H1 (cell line): ENCODE measurements around the gene DNAJC28. TPM values are rescaled to one million over a fixed set of nuclear protein-coding genes. Genes with fewer than 3 reads are reported as not detected.
"Not testable (repeated sequence)": the region's sequence is repeated elsewhere in the genome, so short reads cannot be mapped to it uniquely, and the experiment has no call there.

Source experiments
- CTCF ChIA-PET: fragments of 300-600 bp; sonication (Branson Sonifier 250); formaldehyde crosslinking; loops from one replicate; lab custom pipeline; 2021; ENCODE audit not compliant: partially characterized antibody; lab: Charles Lee
- POLR2A ChIA-PET: fragments of 300-600 bp; sonication (Branson Sonifier 250); formaldehyde crosslinking; loops from one replicate; lab custom pipeline; 2021; ENCODE audit warnings: inconsistent platforms; ENCODE audit not compliant: partially characterized antibody; lab: Charles Lee
- DNase-seq, 2 experiments: peaks; one replicate each; pipeline versions ENCODE4 v3.0.0 to v3.0.0-alpha.2; 2010 to 2022; ENCODE audit warnings: low spot score in 2 of 2, low read depth in 1 of 2, mixed read lengths in 1 of 2
- FAIRE-seq: peaks from 2 replicates; lab custom pipeline; 2011; peaks lifted over from hg19 to GRCh38; lab: Jason Lieb, UNC
- H2AFZ ChIP-seq: 2 replicates; pipeline ENCODE4 v1.8.1; 2012; ENCODE audit warnings: low read length, inconsistent platforms
- H2AK5ac ChIP-seq: 2 replicates; pipeline ENCODE4 v1.6.1; 2013; ENCODE audit warnings: low read depth, low read length
- H2BK120ac ChIP-seq: replicated peaks from 2 replicates; pipeline ENCODE3; 2013; ENCODE audit warnings: low read depth, low read length, inconsistent platforms
- H2BK12ac ChIP-seq: 2 replicates; pipeline ENCODE4 v1.6.1; 2013; ENCODE audit warnings: low read depth, low read length
- H2BK15ac ChIP-seq: 2 replicates; pipeline ENCODE4 v1.6.1; 2013; ENCODE audit warnings: low read length
- H2BK20ac ChIP-seq: 2 replicates; pipeline ENCODE4 v1.6.1; 2013; ENCODE audit warnings: low read length
- H2BK5ac ChIP-seq: 2 replicates; pipeline ENCODE4 v1.6.1; 2013; ENCODE audit warnings: low read depth, low read length
- H3K14ac ChIP-seq: 2 replicates; pipeline ENCODE4 v1.6.1; 2013; ENCODE audit warnings: inconsistent platforms; ENCODE audit not compliant: insufficient read length
- H3K18ac ChIP-seq: 2 replicates; pipeline ENCODE4 v1.6.1; 2013; ENCODE audit warnings: low read length; ENCODE audit errors: extremely low read depth
- H3K23ac ChIP-seq: 2 replicates; pipeline ENCODE4 v1.6.1; 2013; ENCODE audit warnings: inconsistent platforms; ENCODE audit not compliant: insufficient read length
- H3K23me2 ChIP-seq: 2 replicates; pipeline ENCODE4 v1.6.1; 2013; ENCODE audit warnings: low read depth, low read length
- H3K27ac ChIP-seq: 2 replicates; pipeline ENCODE4 v1.6.1; 2011; ENCODE audit warnings: low read depth, low read length, inconsistent platforms
- H3K27me3 ChIP-seq, 4 experiments: replicated peaks in 1 of 4; 1 replicate in 1 of 4; 2 replicates in 3 of 4; pipeline versions ENCODE4 v1.6.1 to v1.8.1; 2011 to 2013; ENCODE audit warnings: low read length in 3 of 4, mild to moderate bottlenecking in 3 of 4, inconsistent platforms in 2 of 4, mixed read lengths in 2 of 4, moderate library complexity in 1 of 4; ENCODE audit not compliant: control insufficient read depth in 3 of 4, insufficient read depth in 3 of 4; ENCODE audit errors: extremely low read depth in 1 of 4
- H3K36me3 ChIP-seq, 4 experiments: 2 replicates each; pipeline versions ENCODE4 v1.6.1 to v1.8.1; 2011 to 2013; ENCODE audit warnings: mild to moderate bottlenecking in 4 of 4, low read length in 3 of 4, moderate library complexity in 2 of 4, control low read depth in 1 of 4, inconsistent platforms in 1 of 4; ENCODE audit not compliant: insufficient read depth in 4 of 4, control insufficient read depth in 2 of 4
- H3K4ac ChIP-seq: replicated peaks from 2 replicates; pipeline ENCODE3; 2013; ENCODE audit warnings: low read length, low read depth, mixed read lengths, inconsistent platforms; ENCODE audit not compliant: insufficient read length
- H3K4me1 ChIP-seq, 4 experiments: replicated peaks in 1 of 4; 1 replicate in 1 of 4; 2 replicates in 3 of 4; pipeline versions ENCODE4 v1.6.1 to v1.8.1; 2011 to 2013; ENCODE audit warnings: low read length in 3 of 4, inconsistent platforms in 2 of 4, mixed read lengths in 1 of 4; ENCODE audit not compliant: insufficient read depth in 4 of 4, control insufficient read depth in 3 of 4
- H3K4me2 ChIP-seq, 2 experiments: 2 replicates each; pipeline versions ENCODE4 v1.6.1 to v1.8.1; 2011 to 2013; ENCODE audit warnings: low read depth in 2 of 2, low read length in 2 of 2, control low read depth in 1 of 2, inconsistent platforms in 1 of 2, mild to moderate bottlenecking in 1 of 2; ENCODE audit not compliant: insufficient read depth in 1 of 2
- H3K4me3 ChIP-seq, 4 experiments: fragments of 200-600, 300-600 bp in 1 of 4; sonication (generic), shearing (Covaris generic), sonication (Bioruptor Twin) in 1 of 4; 2 replicates each; pipeline versions ENCODE4 v1.5.1 to v1.8.1; 2011 to 2016; ENCODE audit warnings: low read length in 4 of 4, low read depth in 3 of 4, control low read depth in 2 of 4, inconsistent platforms in 2 of 4, mild to moderate bottlenecking in 2 of 4, mixed read lengths in 1 of 4, moderate library complexity in 1 of 4; ENCODE audit not compliant: insufficient read depth in 2 of 4; ENCODE audit errors: extremely low read depth in 1 of 4
- H3K56ac ChIP-seq: replicated peaks from 2 replicates; pipeline ENCODE3; 2013; ENCODE audit warnings: low read depth, mild to moderate bottlenecking, mixed read lengths, low read length, inconsistent platforms; ENCODE audit not compliant: insufficient read length
- H3K79me1 ChIP-seq: 2 replicates; pipeline ENCODE4 v1.6.1; 2013; ENCODE audit warnings: low read depth, low read length, control low read depth
- H3K79me2 ChIP-seq, 2 experiments: 2 replicates each; pipeline versions ENCODE4 v1.6.1 to v1.8.1; 2012 to 2013; ENCODE audit warnings: low read length in 2 of 2, mild to moderate bottlenecking in 2 of 2, inconsistent platforms in 1 of 2; ENCODE audit not compliant: insufficient read depth in 2 of 2, control insufficient read depth in 1 of 2
- H3K9ac ChIP-seq, 4 experiments: replicated peaks in 1 of 4; 1 replicate in 1 of 4; 2 replicates in 3 of 4; pipeline versions ENCODE4 v1.6.1 to v1.8.1; 2011 to 2013; ENCODE audit warnings: low read depth in 3 of 4, low read length in 3 of 4, control low read depth in 2 of 4, mild to moderate bottlenecking in 2 of 4, moderate library complexity in 2 of 4, inconsistent platforms in 1 of 4; ENCODE audit errors: extremely low read depth in 1 of 4
- H3K9me3 ChIP-seq, 2 experiments: 2 replicates each; pipeline versions ENCODE4 v1.6.1 to v1.8.1; 2012 to 2013; ENCODE audit warnings: mild to moderate bottlenecking in 2 of 2, moderate library complexity in 2 of 2, control low read depth in 1 of 2, inconsistent platforms in 1 of 2, low read depth in 1 of 2, low read length in 1 of 2, mixed read lengths in 1 of 2; ENCODE audit not compliant: insufficient read depth in 2 of 2
- H4K20me1 ChIP-seq, 2 experiments: replicated peaks in 1 of 2; 2 replicates each; pipeline versions ENCODE3 to v1.8.1; 2011 to 2013; ENCODE audit warnings: inconsistent platforms in 2 of 2, low read length in 2 of 2, mild to moderate bottlenecking in 1 of 2; ENCODE audit not compliant: insufficient read depth in 2 of 2, control insufficient read depth in 1 of 2
- H4K5ac ChIP-seq: 2 replicates; pipeline ENCODE4 v1.6.1; 2013; ENCODE audit warnings: low read length, low read depth, mixed read lengths, inconsistent platforms; ENCODE audit not compliant: insufficient read length
- H4K8ac ChIP-seq: 2 replicates; pipeline ENCODE4 v1.8.0; 2013; ENCODE audit warnings: mild to moderate bottlenecking, moderate library complexity, low read length, inconsistent platforms; ENCODE audit not compliant: insufficient read depth; ENCODE audit errors: extremely low read depth
- H4K91ac ChIP-seq: replicated peaks from 2 replicates; pipeline ENCODE3; 2013; ENCODE audit warnings: low read length, mixed read lengths, inconsistent platforms; ENCODE audit not compliant: insufficient read length
- ASH2L ChIP-seq: fragments of 200-600, 300-600 bp; sonication (generic); IDR thresholded peaks from one replicate; pipeline ENCODE4 v1.7.1; 2017; ENCODE audit warnings: low read length
- PHF8 ChIP-seq: fragments of 200-600 bp; sonication (generic); conservative IDR thresholded peaks from 2 replicates; pipeline ENCODE4 v1.7.1; 2012; ENCODE audit warnings: low read depth, mild to moderate bottlenecking, inconsistent platforms, low read length, moderate library complexity
- SAP30 ChIP-seq: fragments of 300-600 bp; sonication (generic); IDR thresholded peaks from 2 replicates; pipeline ENCODE4 v1.7.1; 2012; ENCODE audit warnings: low read length, moderate library complexity, mild to moderate bottlenecking, inconsistent platforms; ENCODE audit not compliant: insufficient read depth, insufficient replicate concordance
- WGBS, 2 experiments: shearing (Covaris generic) in 1 of 2; methylation state at CpG; one replicate each; pipeline versions ENCODE4 v1.1.6 to v1.1.7; 2013 to 2015; ENCODE audit warnings: low lambda C conversion rate in 2 of 2, mixed read lengths in 2 of 2, inconsistent platforms in 1 of 2, low coverage in 1 of 2, missing lambda C conversion rate in 1 of 2; ENCODE audit not compliant: insufficient replicate concordance in 2 of 2, insufficient coverage in 1 of 2, insufficient read length in 1 of 2; ENCODE audit errors: extremely low coverage in 1 of 2, missing lambda C conversion rate in 1 of 2; 5-methylcytosine and 5-hydroxymethylcytosine counted together
- polyA plus RNA-seq, 7 experiments: library from polyadenylated mRNA; depleted of rRNA in 3 of 7; stranded (reverse) in 5 of 7; unstranded in 2 of 7; fragments of >200 nt in 5 of 7; fragments of 200-250 nt in 2 of 7; gene quantifications; 1 replicate in 5 of 7; 2 replicates in 1 of 7; 4 replicates in 1 of 7; pipeline versions ENCODE4 v1.2.1 to v1.2.3, GENCODE V29; 2011 to 2013; ENCODE audit warnings: missing spikeins in 2 of 7, mixed read lengths in 2 of 7
- total RNA-seq: library from RNA; stranded (reverse); fragmentation: NEBNext Ultra II Directional; extraction: Animal tissue kit (Norgen Biotek cat#: 25700); gene quantifications from 2 replicates; pipeline ENCODE4 v1.2.1, GENCODE V29; 2021
- TF ChIP-seq, protein P1 (sequence below): IDR thresholded peaks from 2 replicates; pipeline ENCODE4 v1.6.1; 2011; ENCODE audit warnings: low read length, improper control_type of control experiment

DNAJC28 gene
- total and polyA plus RNA-seq, 2 of the 8 experiments (the other 6 are each of a cell fraction or from before 2014, with no cell fraction given): 0.97 to 4.3 TPM

DNA sequence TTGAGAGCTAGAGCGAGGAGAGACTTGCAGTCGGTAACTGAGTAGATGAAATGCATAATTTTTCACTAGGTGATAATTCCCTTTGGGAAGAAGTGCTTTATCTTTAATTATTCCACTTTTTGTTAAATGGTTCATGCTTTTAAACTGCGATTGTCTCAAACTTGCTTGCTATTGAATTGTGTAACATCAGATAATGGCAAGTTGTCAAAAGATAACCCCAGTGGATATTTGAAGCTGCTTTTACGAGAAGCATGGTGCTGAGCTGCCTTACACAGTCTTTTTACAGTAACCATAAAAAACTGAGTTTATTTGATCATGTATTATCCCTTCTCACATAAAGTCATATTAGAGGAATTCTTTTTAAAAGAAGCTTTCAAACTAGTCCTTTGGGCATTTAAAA lies 41.9 kb downstream of the DNAJC28 start (continued):
- TF ChIP-seq ASH2L (no peak), PHF8 (no peak), SAP30 (no peak)
- TF ChIP-seq, protein P1, sequence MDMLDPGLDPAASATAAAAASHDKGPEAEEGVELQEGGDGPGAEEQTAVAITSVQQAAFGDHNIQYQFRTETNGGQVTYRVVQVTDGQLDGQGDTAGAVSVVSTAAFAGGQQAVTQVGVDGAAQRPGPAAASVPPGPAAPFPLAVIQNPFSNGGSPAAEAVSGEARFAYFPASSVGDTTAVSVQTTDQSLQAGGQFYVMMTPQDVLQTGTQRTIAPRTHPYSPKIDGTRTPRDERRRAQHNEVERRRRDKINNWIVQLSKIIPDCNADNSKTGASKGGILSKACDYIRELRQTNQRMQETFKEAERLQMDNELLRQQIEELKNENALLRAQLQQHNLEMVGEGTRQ: no peak

- not testable (repeated sequence) for H3K18ac ChIP-seq, H2BK5ac ChIP-seq, H3K23me2 ChIP-seq, H3K14ac ChIP-seq, H3K23ac ChIP-seq, H3K36me3 ChIP-seq, H3K79me2 ChIP-seq, H3K56ac ChIP-seq, H2BK20ac ChIP-seq, H3K4me3 ChIP-seq, H2AK5ac ChIP-seq, H3K9me3 ChIP-seq, H4K5ac ChIP-seq, H4K91ac ChIP-seq, H3K27me3 ChIP-seq, H2BK12ac ChIP-seq, H3K4me1 ChIP-seq, H2BK15ac ChIP-seq, H3K4ac ChIP-seq, FAIRE-seq, H2BK120ac ChIP-seq, H3K27ac ChIP-seq, DNase-seq, H3K9ac ChIP-seq, H4K20me1 ChIP-seq, H3K79me1 ChIP-seq, H4K8ac ChIP-seq, H3K4me2 ChIP-seq, H2AFZ ChIP-seq
- CTCF ChIA-PET: interaction anchor here (0.6 to 4.3 kb wide), 9 partner anchors 12 to 1105 kb away, joined by 3 to 39 read pairs (median 4); no protein-coding TSS in a partner anchor
- POLR2A ChIA-PET: interaction anchor here (1.3 kb wide), 1 partner anchor 10 kb away, joined by 5 read pairs; no protein-coding TSS in a partner anchor
- 97% methylated on average over 6 of the region's 6 CpGs; no CpG with 5 or more reads in 1 of the 2 experiments for WGBS, 2 experiments
Measured at GRCh38 chr21:33446620-33447019, 44.9 kb downstream of the DNAJC28 start.
